ENCODE measurements around the gene TPT1.

DNA sequence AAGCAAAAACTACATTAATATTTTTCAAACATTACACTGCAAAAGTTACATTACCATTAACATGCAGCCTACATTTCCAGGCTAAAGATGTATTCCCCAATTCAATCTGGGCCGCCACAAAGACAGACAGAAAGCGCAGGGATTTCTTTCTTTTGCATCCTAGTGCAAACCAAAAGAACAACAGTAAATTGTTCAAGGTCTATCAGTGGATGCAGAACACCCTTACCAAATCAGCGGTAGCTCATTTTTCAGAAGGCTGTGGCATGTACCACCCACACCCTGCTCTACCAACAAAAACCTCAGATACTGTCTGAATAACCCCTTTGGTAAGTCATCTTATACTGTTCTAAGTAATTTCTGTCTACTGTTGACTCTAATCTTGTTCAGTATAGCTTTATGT lies 3.6 kb downstream of the TPT1 start:
- TF ChIP-seq, protein P1, sequence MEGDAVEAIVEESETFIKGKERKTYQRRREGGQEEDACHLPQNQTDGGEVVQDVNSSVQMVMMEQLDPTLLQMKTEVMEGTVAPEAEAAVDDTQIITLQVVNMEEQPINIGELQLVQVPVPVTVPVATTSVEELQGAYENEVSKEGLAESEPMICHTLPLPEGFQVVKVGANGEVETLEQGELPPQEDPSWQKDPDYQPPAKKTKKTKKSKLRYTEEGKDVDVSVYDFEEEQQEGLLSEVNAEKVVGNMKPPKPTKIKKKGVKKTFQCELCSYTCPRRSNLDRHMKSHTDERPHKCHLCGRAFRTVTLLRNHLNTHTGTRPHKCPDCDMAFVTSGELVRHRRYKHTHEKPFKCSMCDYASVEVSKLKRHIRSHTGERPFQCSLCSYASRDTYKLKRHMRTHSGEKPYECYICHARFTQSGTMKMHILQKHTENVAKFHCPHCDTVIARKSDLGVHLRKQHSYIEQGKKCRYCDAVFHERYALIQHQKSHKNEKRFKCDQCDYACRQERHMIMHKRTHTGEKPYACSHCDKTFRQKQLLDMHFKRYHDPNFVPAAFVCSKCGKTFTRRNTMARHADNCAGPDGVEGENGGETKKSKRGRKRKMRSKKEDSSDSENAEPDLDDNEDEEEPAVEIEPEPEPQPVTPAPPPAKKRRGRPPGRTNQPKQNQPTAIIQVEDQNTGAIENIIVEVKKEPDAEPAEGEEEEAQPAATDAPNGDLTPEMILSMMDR (conservative IDR thresholded peaks at IDR 0.05; ENCODE audit: low read depth, low read length) = no peak
- TF ChIP-seq EZH2 (IDR thresholded peaks at IDR 0.05; ENCODE audit: borderline replicate concordance, low read depth, low read length, poor library complexity, severe bottlenecking) = no peak
